Activated naive CD4-positive, alpha-beta T cell treated with anti-CD3 and anti-CD28 coated beads, Interleukin-2, amount 50 U/mL, for 72 hours (primary cell): ENCODE measurements around the gene ZCCHC8. TPM values are rescaled to one million over a fixed set of nuclear protein-coding genes. Genes with fewer than 3 reads are reported as not detected.
"Not testable (repeated sequence)": the region's sequence is repeated elsewhere in the genome, so short reads cannot be mapped to it uniquely, and the experiment has no call there.

Experiments used
- ATAC-seq, 2 donors: fragments of 150-1000 bp; cut with Tn5 transposase; 2 replicates each; pipeline ENCODE4 v1.10.0; 2021; ENCODE audit warnings: mild to moderate bottlenecking in 2 of 2, moderate library complexity in 2 of 2
- DNase-seq, 2 donors: peaks; one replicate each; pipeline ENCODE4 v3.0.0; 2021 to 2022; ENCODE audit warnings: low spot score in 2 of 2
- H3K27ac Mint-ChIP-seq, 2 donors: one replicate each; pipeline ENCODE4 v1.8.0; 2022; ENCODE audit warnings: mild to moderate bottlenecking in 2 of 2, mixed read lengths in 2 of 2
- H3K36me3 Mint-ChIP-seq, 2 donors: one replicate each; pipeline ENCODE4 v1.8.0; 2022; ENCODE audit warnings: mixed read lengths in 2 of 2
- H3K9me3 Mint-ChIP-seq, 2 donors: one replicate each; pipeline ENCODE4 v1.8.0; 2022; ENCODE audit warnings: mixed read lengths in 2 of 2
- total RNA-seq, 2 donors: library from RNA; stranded (reverse); gene quantifications; one replicate each; pipeline ENCODE4 v1.2.3, GENCODE V29; 2022

Gene ZCCHC8
- total RNA-seq, 2 donors from 2014 or later = 36.7 to 46.2 TPM

- H3K27ac Mint-ChIP-seq = peak overlapping the region in 1 of 2 donors; percentile 86
- H3K36me3 Mint-ChIP-seq = peaks cover 35 to 61% of the 10 kb centered on the region in 2 donors
- ATAC-seq (peak; percentile 14 to 40), DNase-seq (no peak)
- H3K9me3 Mint-ChIP-seq = no peaks in the 10 kb centered on the region
Measured at GRCh38 chr12:122517877-122518276, 17.1 kb upstream of the ZCCHC8 start.

- Mint-ChIP-seq H3K36me3 (peaks cover 35 to 61% of the 10 kb centered on the region in 2 donors), H3K9me3 (no peaks in the 10 kb centered on the region), H3K27ac (peak overlapping the region in 1 of 2 donors; percentile 23)
- DNase-seq (no peak), ATAC-seq (no peak)
Measured at GRCh38 chr12:122516544-122517361, 16.0 kb upstream of the ZCCHC8 start.

DNA sequence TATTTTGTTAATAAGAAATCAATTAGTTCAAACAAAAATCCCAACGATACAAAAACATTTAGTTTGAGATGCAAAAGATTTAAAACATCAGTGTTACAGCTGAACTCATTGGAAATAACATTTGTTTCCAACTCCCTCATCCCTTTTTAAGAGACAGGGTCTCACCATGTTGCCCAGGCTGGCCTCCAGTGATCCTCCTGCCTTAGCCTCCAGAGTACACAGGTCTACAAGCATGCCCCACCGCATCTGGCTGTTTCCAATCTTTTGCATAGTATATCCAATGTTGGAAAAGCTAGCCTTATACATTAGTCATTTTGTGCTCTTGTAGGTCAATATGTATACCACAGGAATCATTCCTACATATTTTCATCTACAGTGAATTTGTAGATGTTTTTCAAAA is 14.5 kb upstream of the ZCCHC8 start:
- peaks cover 25 to 47% of the 10 kb centered on the region in 2 donors for H3K36me3 Mint-ChIP-seq
- no peak for DNase-seq
- peak overlapping the region in 1 of 2 donors; percentile 17 for H3K27ac Mint-ChIP-seq
- no peak for ATAC-seq
- no peaks in the 10 kb centered on the region for H3K9me3 Mint-ChIP-seq

GRCh38 chr12:122513660-122514059 is 12.9 kb upstream of the ZCCHC8 start:
- Mint-ChIP-seq H3K36me3 (peaks cover 21 to 31% of the 10 kb centered on the region in 2 donors), H3K27ac (no peak overlapping the region), H3K9me3 (no peaks in the 10 kb centered on the region)
- no peak for DNase-seq
- no peak for ATAC-seq

GRCh38 chr12:122513028-122513427 is 12.3 kb upstream of the ZCCHC8 start:
- DNase-seq, ATAC-seq, H3K27ac Mint-ChIP-seq, H3K9me3 Mint-ChIP-seq: not testable (repeated sequence)
- peaks cover 20 to 29% of the 10 kb centered on the region in 2 donors for H3K36me3 Mint-ChIP-seq

GRCh38 chr12:122508163-122508562 is 7.4 kb upstream of the ZCCHC8 start:
- ATAC-seq (no peak), DNase-seq (no peak)
- Mint-ChIP-seq H3K36me3 (peaks cover 5 to 15% of the 10 kb centered on the region in 2 donors), H3K9me3 (no peaks in the 10 kb centered on the region), H3K27ac (no peak overlapping the region)

DNA sequence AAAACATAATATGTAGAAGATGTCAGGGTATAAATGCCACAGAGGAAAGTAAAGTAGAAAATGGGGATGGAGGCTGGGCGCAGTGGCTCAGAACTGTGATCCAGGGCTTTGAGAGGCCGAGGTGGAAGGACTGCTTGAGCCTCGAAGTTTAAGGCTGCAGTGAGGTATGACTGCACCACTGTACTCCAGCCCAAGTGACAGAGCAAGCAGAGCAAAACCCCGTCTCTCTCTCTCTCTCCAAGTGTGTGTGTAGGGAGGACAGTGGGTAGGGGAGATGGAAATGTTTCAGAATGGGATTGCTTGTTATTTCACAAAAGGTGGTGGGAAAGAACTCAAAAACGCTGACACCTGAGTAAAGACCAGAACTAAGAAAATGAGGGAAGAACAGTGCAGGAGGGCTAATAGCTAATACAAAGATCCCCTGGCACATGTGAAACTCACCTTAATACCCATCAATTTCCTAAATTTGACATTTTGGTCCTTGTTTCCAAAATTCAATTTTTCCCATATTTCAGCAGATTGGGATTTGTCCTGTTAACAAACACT is 5.7 kb upstream of the ZCCHC8 start:
- DNase-seq (no peak), ATAC-seq (no peak)
- Mint-ChIP-seq H3K9me3 (no peaks in the 10 kb centered on the region), H3K36me3 (peaks cover 5 to 14% of the 10 kb centered on the region in 2 donors), H3K27ac (peak overlapping the region in 1 of 2 donors; percentile 12)

GRCh38 chr12:122505419-122506051 is 4.8 kb upstream of the ZCCHC8 start:
- no peak for DNase-seq
- H3K36me3 Mint-ChIP-seq = peaks cover 12 to 14% of the 10 kb centered on the region in 2 donors

DNA sequence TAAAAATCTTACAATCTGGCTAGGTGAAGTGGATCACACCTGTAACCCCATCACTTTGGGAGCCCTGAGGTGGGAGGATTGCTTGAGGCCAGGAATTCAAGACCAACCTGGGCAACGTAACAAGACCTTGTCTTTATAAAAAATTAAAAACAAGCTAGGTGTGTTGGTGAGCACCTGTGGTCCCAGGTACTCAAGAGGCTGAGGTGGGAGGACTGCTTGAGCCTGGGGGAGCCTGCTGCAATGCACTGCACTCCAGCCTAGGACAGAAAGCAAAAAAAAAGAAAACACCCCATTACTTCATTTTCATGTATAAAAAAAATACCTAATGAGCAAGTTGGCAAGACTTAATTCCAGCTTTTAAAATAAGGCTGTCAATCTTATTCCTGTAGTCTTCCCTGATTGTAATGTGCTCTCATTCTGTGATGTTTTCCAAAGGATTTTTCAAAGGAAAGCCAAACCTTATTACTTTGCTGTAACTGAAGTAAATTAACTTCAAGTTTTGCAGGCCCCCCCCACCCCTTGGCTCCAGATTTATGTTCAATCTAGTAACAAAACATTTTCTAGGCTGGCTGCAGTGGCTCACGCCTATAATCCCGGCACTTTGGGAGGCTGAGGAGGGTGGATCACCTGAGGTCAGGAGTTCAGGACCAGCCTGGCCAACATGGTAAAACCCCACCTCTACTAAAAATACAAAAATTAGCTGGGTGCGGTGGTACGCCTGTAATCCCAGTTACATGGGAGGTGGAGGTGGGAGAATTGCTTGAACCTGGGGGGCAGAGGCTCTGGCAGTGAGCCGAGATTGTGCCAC is 3.3 kb upstream of the ZCCHC8 start:
- Mint-ChIP-seq H3K36me3 (peaks cover 23% of the 10 kb centered on the region in 2 donors), H3K9me3 (no peaks in the 10 kb centered on the region), H3K27ac (peak overlapping the region in 1 of 2 donors; percentile 24)
- DNase-seq (no peak), ATAC-seq (no peak)

More at GRCh38 chr12:122505419-122506051, 4.8 kb upstream of the ZCCHC8 start:
- Mint-ChIP-seq H3K27ac (no peak overlapping the region), H3K9me3 (no peaks in the 10 kb centered on the region)
- ATAC-seq = no peak

DNA sequence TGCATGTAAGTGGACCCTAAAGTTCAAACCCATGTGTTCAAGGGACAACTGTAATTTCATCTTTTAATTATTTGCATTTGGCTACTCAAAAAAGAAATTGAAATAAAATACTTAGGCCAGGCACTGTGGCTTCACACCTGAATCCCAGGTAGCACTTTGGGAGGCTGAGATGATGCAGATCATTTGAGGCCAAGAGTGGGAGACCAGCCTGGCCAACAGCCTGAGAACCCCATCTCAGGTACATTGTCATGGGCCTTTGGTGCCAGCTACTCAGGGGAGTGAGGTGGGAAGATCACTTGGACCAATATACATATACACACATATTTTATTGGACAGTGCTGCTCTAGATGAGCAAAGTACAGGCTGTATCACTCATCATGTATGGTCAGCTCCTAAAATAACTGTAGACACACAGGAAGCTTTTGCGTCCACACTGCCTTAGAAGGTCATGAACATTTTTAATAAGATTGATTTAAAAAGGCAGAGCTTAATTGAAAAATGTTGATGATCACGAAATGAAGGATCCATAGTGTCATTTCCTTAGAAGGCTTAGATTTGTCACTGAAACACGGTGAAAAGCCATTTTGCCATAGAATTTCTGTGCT is 2.5 kb upstream of the ZCCHC8 start:
- H3K27ac Mint-ChIP-seq = peak overlapping the region in 1 of 2 donors; percentile 72
- H3K9me3 Mint-ChIP-seq = no peaks in the 10 kb centered on the region
- H3K36me3 Mint-ChIP-seq = peaks cover 23 to 29% of the 10 kb centered on the region in 2 donors

DNA sequence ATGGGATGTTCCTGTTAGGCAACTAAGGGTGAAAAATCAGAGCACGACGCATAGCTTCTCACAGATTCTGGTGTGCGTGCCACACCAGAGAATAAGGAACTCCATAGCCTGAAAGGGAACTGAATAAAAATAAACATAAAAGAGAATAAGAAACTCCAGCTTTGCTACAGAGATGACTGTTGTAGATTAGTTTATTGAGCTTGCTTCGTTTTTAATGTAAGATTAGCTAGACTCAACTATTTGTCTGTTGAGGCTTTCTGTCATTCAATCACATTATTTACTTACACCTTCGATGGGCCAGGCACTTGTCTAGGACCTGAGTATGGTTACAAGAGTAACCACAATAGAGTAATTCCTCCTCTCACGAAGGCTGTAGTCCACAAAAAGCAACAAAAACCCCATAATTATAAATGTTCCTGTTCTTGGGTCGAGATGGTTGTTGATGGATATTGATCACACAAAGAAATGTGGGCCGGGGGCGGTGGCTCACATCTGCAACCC is 807 bp upstream of the ZCCHC8 start:
- peaks cover 22 to 30% of the 10 kb centered on the region in 2 donors for H3K36me3 Mint-ChIP-seq
- DNase-seq (no peak), ATAC-seq (no peak)
- H3K27ac Mint-ChIP-seq = peak overlapping the region; percentile 92 to 95
- no peaks in the 10 kb centered on the region for H3K9me3 Mint-ChIP-seq

More for the DNA sequence above, 2.5 kb upstream of the ZCCHC8 start:
- no peak for ATAC-seq
- no peak for DNase-seq

DNA sequence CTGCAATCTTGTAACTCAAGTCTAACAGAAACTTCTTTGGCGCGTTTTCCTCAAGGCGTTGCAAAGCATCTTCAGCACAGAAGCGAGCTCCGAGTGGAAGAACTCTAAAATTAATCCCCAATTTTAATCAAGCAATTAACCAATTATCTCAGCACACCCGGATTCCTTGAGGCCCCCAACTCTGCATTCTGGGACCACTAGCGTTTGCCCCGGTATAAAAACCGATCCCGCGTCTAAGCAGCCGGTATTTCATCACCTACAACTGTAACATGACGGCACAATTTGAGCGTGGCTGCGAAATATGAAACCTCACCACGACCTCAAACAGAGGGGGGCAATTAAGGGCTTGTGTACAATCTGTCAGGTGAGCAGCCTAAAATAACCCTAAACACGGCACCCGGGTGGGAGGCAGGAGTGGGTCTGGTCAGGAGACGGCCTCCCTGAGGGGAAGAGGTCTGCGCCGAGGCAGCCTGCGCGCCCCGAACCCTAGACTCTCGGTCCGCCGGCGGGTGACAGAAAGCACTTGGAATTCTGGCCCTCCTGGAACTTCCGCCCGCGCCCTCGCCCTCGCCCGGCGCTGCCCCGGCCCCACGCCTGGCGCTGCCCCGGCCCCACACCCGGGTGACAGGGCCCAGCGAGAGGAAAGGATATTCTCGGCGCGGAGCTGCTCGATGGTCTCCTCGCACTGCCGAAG is 594 bp downstream of the ZCCHC8 start:
- Mint-ChIP-seq H3K27ac (peak overlapping the region; percentile 95 to 98), H3K36me3 (peaks cover 18 to 26% of the 10 kb centered on the region in 2 donors), H3K9me3 (no peaks in the 10 kb centered on the region)
- ATAC-seq (peak; percentile 13 to 25), DNase-seq (peak in 1 of 2 donors; percentile 39)

GRCh38 chr12:122495258-122495657 is 5.5 kb downstream of the ZCCHC8 start:
- peak overlapping the region in 1 of 2 donors; percentile 50 for H3K27ac Mint-ChIP-seq
- ATAC-seq (no peak), DNase-seq (no peak)
- H3K36me3 Mint-ChIP-seq = peaks cover 17 to 26% of the 10 kb centered on the region in 2 donors
- no peaks in the 10 kb centered on the region for H3K9me3 Mint-ChIP-seq

DNA sequence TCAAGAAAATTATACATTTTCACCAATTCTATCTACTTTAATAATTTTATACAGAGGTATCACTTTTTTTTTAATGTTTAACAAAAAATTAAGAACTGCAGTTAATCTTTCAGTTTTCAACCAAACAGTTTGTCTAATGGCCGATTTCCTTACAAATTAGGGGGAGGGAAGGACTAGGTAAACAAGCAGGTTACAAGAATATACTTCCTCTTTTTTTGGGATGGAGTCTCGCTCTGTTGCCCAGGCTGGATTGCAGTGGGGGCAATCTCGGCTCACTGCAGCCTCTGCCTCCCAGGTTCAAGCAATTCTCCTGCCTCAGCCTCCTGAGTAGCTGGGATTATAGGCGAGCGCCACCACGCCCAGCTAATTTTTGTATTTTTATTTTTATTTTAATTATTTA is 7.5 kb downstream of the ZCCHC8 start:
- ATAC-seq, H3K27ac Mint-ChIP-seq, DNase-seq, H3K9me3 Mint-ChIP-seq: not testable (repeated sequence)
- peaks cover 16 to 21% of the 10 kb centered on the region in 2 donors for H3K36me3 Mint-ChIP-seq

GRCh38 chr12:122491991-122492390 is 8.7 kb downstream of the ZCCHC8 start:
- Mint-ChIP-seq H3K27ac (peak overlapping the region in 1 of 2 donors; percentile 29), H3K9me3 (no peaks in the 10 kb centered on the region), H3K36me3 (peaks cover 16 to 21% of the 10 kb centered on the region in 2 donors)
- ATAC-seq (no peak), DNase-seq (no peak)
